Keratinocyte (primary cell): ENCODE results near the gene SPOPL. TPM values are rescaled to one million over a fixed set of nuclear protein-coding genes. Genes with fewer than 3 reads are reported as not detected.

Experiments used
- DNase-seq: peaks from one replicate; pipeline ENCODE4 v3.0.0-alpha.2; 2011; ENCODE audit warnings: low read depth, missing footprints, low spot score
- FAIRE-seq: peaks from 2 replicates; lab custom pipeline; 2011; peaks lifted over from hg19 to GRCh38; lab: Jason Lieb, UNC
- H2AFZ ChIP-seq: 2 replicates; pipeline ENCODE4 v1.6.0; 2012; ENCODE audit warnings: low read length, control low read depth, inconsistent platforms; ENCODE audit not compliant: control insufficient read depth
- H3K27ac ChIP-seq: 2 replicates; pipeline ENCODE4 v1.5.1; 2011; ENCODE audit warnings: low read length; ENCODE audit not compliant: control insufficient read depth, insufficient read depth
- H3K27me3 ChIP-seq: 3 replicates; pipeline ENCODE4 v1.6.0; 2011; ENCODE audit warnings: low read length; ENCODE audit not compliant: control insufficient read depth, insufficient read depth; ENCODE audit errors: extremely low read depth
- H3K36me3 ChIP-seq, 2 experiments: 2 replicates in 1 of 2; 3 replicates in 1 of 2; pipeline ENCODE4 v1.5.1; 2011; ENCODE audit warnings: low read length in 2 of 2, mild to moderate bottlenecking in 1 of 2; ENCODE audit not compliant: control insufficient read depth in 2 of 2, insufficient read depth in 2 of 2; ENCODE audit errors: extremely low read depth in 1 of 2
- H3K4me1 ChIP-seq: 3 replicates; pipeline ENCODE4 v1.5.1; 2011; ENCODE audit warnings: low read length; ENCODE audit not compliant: control insufficient read depth, insufficient read depth; ENCODE audit errors: extremely low read depth
- H3K4me2 ChIP-seq: 3 replicates; pipeline ENCODE4 v1.6.0; 2011; ENCODE audit warnings: low read depth, low read length; ENCODE audit not compliant: control insufficient read depth, insufficient read depth; ENCODE audit errors: extremely low read depth
- H3K4me3 ChIP-seq, 3 experiments: fragments of 200-600 bp in 1 of 3; sonication (generic) in 1 of 3; 2 replicates in 2 of 3; 3 replicates in 1 of 3; pipeline ENCODE4 v1.5.1; 2011 to 2016; ENCODE audit warnings: low read length in 3 of 3, mild to moderate bottlenecking in 3 of 3, control low read depth in 2 of 3, inconsistent platforms in 1 of 3, low read depth in 1 of 3, mixed read lengths in 1 of 3, mixed run types in 1 of 3, moderate library complexity in 1 of 3; ENCODE audit not compliant: control insufficient read depth in 2 of 3, insufficient read depth in 2 of 3; ENCODE audit errors: extremely low read depth in 1 of 3
- H3K79me2 ChIP-seq: 2 replicates; pipeline ENCODE4 v1.6.0; 2012; ENCODE audit warnings: low read length; ENCODE audit not compliant: control insufficient read depth, insufficient read depth
- H3K9ac ChIP-seq: 3 replicates; pipeline ENCODE4 v1.6.0; 2011; ENCODE audit warnings: low read length; ENCODE audit not compliant: control insufficient read depth, insufficient read depth; ENCODE audit errors: extremely low read depth
- H3K9me1 ChIP-seq: 3 replicates; pipeline ENCODE4 v1.6.0; 2011; ENCODE audit warnings: low read length; ENCODE audit not compliant: control insufficient read depth, insufficient read depth; ENCODE audit errors: extremely low read depth
- H3K9me3 ChIP-seq: 2 replicates; pipeline ENCODE4 v1.5.1; 2012; ENCODE audit warnings: low read depth, low read length; ENCODE audit not compliant: control insufficient read depth
- H4K20me1 ChIP-seq: 3 replicates; pipeline ENCODE4 v1.6.0; 2011; ENCODE audit warnings: low read length; ENCODE audit not compliant: control insufficient read depth, insufficient read depth; ENCODE audit errors: extremely low read depth
- EZH2 ChIP-seq: IDR thresholded peaks from one replicate; pipeline ENCODE4 v1.6.1; 2012; ENCODE audit warnings: inconsistent platforms, mild to moderate bottlenecking, low read length, moderate library complexity
- dilution Hi-C: fragments of 300-500 bp; cut with MboI; formaldehyde crosslinking; loops from one replicate; pipeline ENCODE4 v1.7.0; 2020; ENCODE audit warnings: low sequenced_read_pairs; ENCODE audit not compliant: extremely low pct_ligation_motif_present
- polyA plus RNA-seq, 5 experiments: library from polyadenylated mRNA; depleted of rRNA in 3 of 5; stranded (reverse) in 3 of 5; stranded (forward) in 1 of 5; unstranded in 1 of 5; fragments of >200 nt; gene quantifications; 1 replicate in 1 of 5; 2 replicates in 3 of 5; 3 replicates in 1 of 5; pipeline versions ENCODE4 v1.2.1 to v1.2.3, GENCODE V29; 2011 to 2012; ENCODE audit warnings: missing spikeins in 2 of 5, low read depth in 1 of 5, low replicate concordance in 1 of 5
- TF ChIP-seq, protein P1 (sequence below), 3 experiments: IDR thresholded peaks in 1 of 3; conservative IDR thresholded peaks in 1 of 3; optimal IDR thresholded peaks in 1 of 3; 2 replicates in 2 of 3; 3 replicates in 1 of 3; pipeline versions ENCODE3 to v1.5.1; 2011; ENCODE audit warnings: low read length in 3 of 3, mild to moderate bottlenecking in 3 of 3, moderate library complexity in 2 of 3, control low read depth in 1 of 3, inconsistent platforms in 1 of 3; ENCODE audit not compliant: insufficient read depth in 2 of 3; ENCODE audit errors: extremely low read depth in 1 of 3

The SPOPL gene
- polyA plus RNA-seq, 1 donor (not counting 4 experiments of a cell fraction or from before 2014, with no cell fraction given) = 16.5 TPM

DNA sequence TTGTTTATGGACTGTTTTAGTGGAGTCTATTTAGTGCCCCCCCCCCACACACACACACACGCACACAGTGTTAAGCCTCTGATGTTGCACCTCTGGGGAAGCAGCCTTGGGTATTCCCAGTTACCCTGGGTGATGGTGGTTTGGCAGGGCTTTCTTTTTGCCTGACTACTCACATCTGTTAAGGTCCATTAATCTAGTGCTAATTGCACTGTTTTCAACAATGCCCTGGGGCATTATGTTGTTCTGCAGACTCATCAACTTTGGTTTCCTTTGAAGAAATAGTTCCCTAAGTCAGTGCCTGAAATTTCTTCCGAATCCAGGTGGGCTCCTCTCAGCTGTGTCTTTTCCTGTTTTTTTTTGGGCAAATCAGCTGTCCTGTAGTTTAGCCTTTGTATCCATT, 34.7 kb downstream of the SPOPL start:
- H3K36me3 ChIP-seq = peaks cover 0 to 2% of the 10 kb centered on the region in 2 experiments
- no peak overlapping the region for H2AFZ ChIP-seq
- no peaks in the 10 kb centered on the region for H3K9me3 ChIP-seq
- H3K9ac ChIP-seq = no peak overlapping the region
- H3K27ac ChIP-seq = no peak overlapping the region
- H4K20me1 ChIP-seq = no peaks in the 10 kb centered on the region
- no peaks in the 10 kb centered on the region for H3K9me1 ChIP-seq
- no peaks in the 10 kb centered on the region for H3K27me3 ChIP-seq
- no peak for TF ChIP-seq EZH2
- TF ChIP-seq, protein P1, sequence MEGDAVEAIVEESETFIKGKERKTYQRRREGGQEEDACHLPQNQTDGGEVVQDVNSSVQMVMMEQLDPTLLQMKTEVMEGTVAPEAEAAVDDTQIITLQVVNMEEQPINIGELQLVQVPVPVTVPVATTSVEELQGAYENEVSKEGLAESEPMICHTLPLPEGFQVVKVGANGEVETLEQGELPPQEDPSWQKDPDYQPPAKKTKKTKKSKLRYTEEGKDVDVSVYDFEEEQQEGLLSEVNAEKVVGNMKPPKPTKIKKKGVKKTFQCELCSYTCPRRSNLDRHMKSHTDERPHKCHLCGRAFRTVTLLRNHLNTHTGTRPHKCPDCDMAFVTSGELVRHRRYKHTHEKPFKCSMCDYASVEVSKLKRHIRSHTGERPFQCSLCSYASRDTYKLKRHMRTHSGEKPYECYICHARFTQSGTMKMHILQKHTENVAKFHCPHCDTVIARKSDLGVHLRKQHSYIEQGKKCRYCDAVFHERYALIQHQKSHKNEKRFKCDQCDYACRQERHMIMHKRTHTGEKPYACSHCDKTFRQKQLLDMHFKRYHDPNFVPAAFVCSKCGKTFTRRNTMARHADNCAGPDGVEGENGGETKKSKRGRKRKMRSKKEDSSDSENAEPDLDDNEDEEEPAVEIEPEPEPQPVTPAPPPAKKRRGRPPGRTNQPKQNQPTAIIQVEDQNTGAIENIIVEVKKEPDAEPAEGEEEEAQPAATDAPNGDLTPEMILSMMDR (optimal IDR thresholded peaks at IDR 0.05 in 1 of 3, IDR thresholded peaks at IDR 0.05 in 1 of 3, conservative IDR thresholded peaks at IDR 0.05 in 1 of 3; ENCODE audit: extremely low read depth in 1 of 3, insufficient read depth in 2 of 3, low read length in 3 of 3) = no peak
- H3K4me2 ChIP-seq = no peak overlapping the region
- no peak overlapping the region for H3K4me3 ChIP-seq
- peaks cover 51% of the 10 kb centered on the region for H3K79me2 ChIP-seq
- H3K4me1 ChIP-seq = peaks cover 13% of the 10 kb centered on the region
- DNase-seq = no peak
- peak; percentile 71 for FAIRE-seq
- dilution Hi-C loops = no loop called here

DNA sequence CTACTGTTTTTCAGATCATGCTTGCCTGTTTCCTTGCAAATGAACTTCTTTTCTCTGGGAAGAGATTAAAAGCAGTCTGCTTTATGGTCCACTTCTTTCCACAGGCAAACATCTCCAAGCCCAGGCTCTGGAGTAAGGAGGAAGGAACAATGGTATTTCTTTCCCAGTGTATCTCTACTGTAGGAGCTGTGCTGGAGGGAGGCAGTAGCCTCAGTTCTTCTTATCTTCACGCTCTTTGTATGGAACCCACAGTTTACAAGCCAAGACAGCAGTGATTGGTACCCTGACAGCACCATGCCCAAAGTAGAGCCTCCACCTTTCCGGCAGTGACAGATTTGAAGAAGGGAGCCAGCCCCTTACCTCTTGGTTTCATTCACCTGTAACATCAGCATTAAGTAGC, 35.2 kb downstream of the SPOPL start:
- H3K27me3 ChIP-seq = no peaks in the 10 kb centered on the region
- H3K9me3 ChIP-seq = no peaks in the 10 kb centered on the region
- DNase-seq = no peak
- dilution Hi-C loops = no loop called here
- no peak overlapping the region for H3K4me3 ChIP-seq
- peaks cover 49% of the 10 kb centered on the region for H3K79me2 ChIP-seq
- no peak for FAIRE-seq
- H3K27ac ChIP-seq = no peak overlapping the region
- TF ChIP-seq, protein P1 (optimal IDR thresholded peaks at IDR 0.05 in 1 of 3, IDR thresholded peaks at IDR 0.05 in 1 of 3, conservative IDR thresholded peaks at IDR 0.05 in 1 of 3; ENCODE audit: extremely low read depth in 1 of 3, insufficient read depth in 2 of 3, low read length in 3 of 3) = no peak
- H3K9ac ChIP-seq = no peak overlapping the region
- no peak overlapping the region for H3K4me2 ChIP-seq
- peaks cover 13% of the 10 kb centered on the region for H3K4me1 ChIP-seq
- peaks cover 0 to 2% of the 10 kb centered on the region in 2 experiments for H3K36me3 ChIP-seq
- no peak overlapping the region for H2AFZ ChIP-seq
- H3K9me1 ChIP-seq = no peaks in the 10 kb centered on the region
- H4K20me1 ChIP-seq = no peaks in the 10 kb centered on the region
